HEK293 (cell line): Measurements from ENCODE around the gene CPNE5.

Experiments used
- PBX3 ChIP-seq: sonication (generic); formaldehyde crosslinking; IDR thresholded peaks from 2 replicates; pipeline ENCODE4 v1.8.1; 2022; ENCODE audit warnings: mild to moderate bottlenecking, moderate library complexity, missing genetic modification reagents
- ZBTB48 ChIP-seq: fragments of 450-650 bp; formaldehyde crosslinking; IDR thresholded peaks from 2 replicates; pipeline ENCODE4 v1.5.1; 2016; ENCODE audit warnings: missing biosample characterization, missing genetic modification characterization
- ZNF2 ChIP-seq: fragments of 450-650 bp; formaldehyde crosslinking; IDR thresholded peaks from 2 replicates; pipeline ENCODE4 v1.5.1; 2016; ENCODE audit warnings: missing biosample characterization, missing genetic modification characterization
- ZNF214 ChIP-seq: fragments of 450-650 bp; formaldehyde crosslinking; IDR thresholded peaks from 2 replicates; pipeline ENCODE4 v1.5.1; 2017; ENCODE audit warnings: missing biosample characterization, mild to moderate bottlenecking, missing genetic modification characterization, borderline replicate concordance
- ZNF302 ChIP-seq: fragments of 450-650 bp; formaldehyde crosslinking; IDR thresholded peaks from 2 replicates; pipeline ENCODE4 v1.5.1; 2016; ENCODE audit warnings: missing biosample characterization, missing genetic modification characterization, low read depth
- ZNF350 ChIP-seq: fragments of 450-650 bp; formaldehyde crosslinking; IDR thresholded peaks from 2 replicates; pipeline ENCODE4 v1.5.0; 2017; ENCODE audit warnings: missing biosample characterization, mild to moderate bottlenecking, missing genetic modification characterization
- ZNF549 ChIP-seq: fragments of 450-650 bp; IDR thresholded peaks from 2 replicates; pipeline ENCODE4 v1.5.1; 2018; ENCODE audit warnings: missing biosample characterization, missing genetic modification characterization, mild to moderate bottlenecking, inconsistent platforms, moderate library complexity
- ZNF792 ChIP-seq: fragments of 450-650 bp; formaldehyde crosslinking; IDR thresholded peaks from 2 replicates; pipeline ENCODE4 v1.5.1; 2016; ENCODE audit warnings: missing biosample characterization, missing genetic modification characterization
- TF ChIP-seq, protein P1 (sequence below): fragments of 450-650 bp; formaldehyde crosslinking; IDR thresholded peaks from 2 replicates; pipeline ENCODE4 v1.5.1; 2016; ENCODE audit warnings: missing biosample characterization, missing genetic modification characterization
- TF ChIP-seq, protein P2 (sequence below): fragments of 450-650 bp; formaldehyde crosslinking; IDR thresholded peaks from 2 replicates; pipeline ENCODE4 v1.5.1; 2017; ENCODE audit warnings: missing biosample characterization, mild to moderate bottlenecking, missing genetic modification characterization, moderate library complexity

GRCh38 chr6:36743032-36743431 lies 96.2 kb downstream of the CPNE5 start:
- TF ChIP-seq ZNF302 (no peak), ZBTB48 (tag by site-specific recombination) (no peak), ZNF792 (tag by site-specific recombination) (no peak), ZNF2 (tag by site-specific recombination) (no peak), ZNF214 (tag by site-specific recombination) (no peak), ZNF549 (tag by site-specific recombination) (no peak), ZNF350 (tag by site-specific recombination) (no peak), PBX3 (CRISPR knock-in tag) (no peak)
- TF ChIP-seq, protein P1, sequence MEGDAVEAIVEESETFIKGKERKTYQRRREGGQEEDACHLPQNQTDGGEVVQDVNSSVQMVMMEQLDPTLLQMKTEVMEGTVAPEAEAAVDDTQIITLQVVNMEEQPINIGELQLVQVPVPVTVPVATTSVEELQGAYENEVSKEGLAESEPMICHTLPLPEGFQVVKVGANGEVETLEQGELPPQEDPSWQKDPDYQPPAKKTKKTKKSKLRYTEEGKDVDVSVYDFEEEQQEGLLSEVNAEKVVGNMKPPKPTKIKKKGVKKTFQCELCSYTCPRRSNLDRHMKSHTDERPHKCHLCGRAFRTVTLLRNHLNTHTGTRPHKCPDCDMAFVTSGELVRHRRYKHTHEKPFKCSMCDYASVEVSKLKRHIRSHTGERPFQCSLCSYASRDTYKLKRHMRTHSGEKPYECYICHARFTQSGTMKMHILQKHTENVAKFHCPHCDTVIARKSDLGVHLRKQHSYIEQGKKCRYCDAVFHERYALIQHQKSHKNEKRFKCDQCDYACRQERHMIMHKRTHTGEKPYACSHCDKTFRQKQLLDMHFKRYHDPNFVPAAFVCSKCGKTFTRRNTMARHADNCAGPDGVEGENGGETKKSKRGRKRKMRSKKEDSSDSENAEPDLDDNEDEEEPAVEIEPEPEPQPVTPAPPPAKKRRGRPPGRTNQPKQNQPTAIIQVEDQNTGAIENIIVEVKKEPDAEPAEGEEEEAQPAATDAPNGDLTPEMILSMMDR (tag by site-specific recombination) = no peak
- TF ChIP-seq, protein P2, sequence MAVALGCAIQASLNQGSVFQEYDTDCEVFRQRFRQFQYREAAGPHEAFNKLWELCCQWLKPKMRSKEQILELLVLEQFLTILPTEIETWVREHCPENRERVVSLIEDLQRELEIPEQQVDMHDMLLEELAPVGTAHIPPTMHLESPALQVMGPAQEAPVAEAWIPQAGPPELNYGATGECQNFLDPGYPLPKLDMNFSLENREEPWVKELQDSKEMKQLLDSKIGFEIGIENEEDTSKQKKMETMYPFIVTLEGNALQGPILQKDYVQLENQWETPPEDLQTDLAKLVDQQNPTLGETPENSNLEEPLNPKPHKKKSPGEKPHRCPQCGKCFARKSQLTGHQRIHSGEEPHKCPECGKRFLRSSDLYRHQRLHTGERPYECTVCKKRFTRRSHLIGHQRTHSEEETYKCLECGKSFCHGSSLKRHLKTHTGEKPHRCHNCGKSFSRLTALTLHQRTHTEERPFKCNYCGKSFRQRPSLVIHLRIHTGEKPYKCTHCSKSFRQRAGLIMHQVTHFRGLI = no peak
